Right cardiac atrium (tissue), 5 donors: ENCODE data around the gene SMIM35. TPM values are rescaled to one million over a fixed set of nuclear protein-coding genes. Genes with fewer than 3 reads are reported as not detected.
A peak's percentile ranks its signal among the peaks of the same experiment; 100 is the strongest.

Source experiments
- ATAC-seq, 2 donors: fragments of 200-7000 bp; cut with Tn5 transposase; one replicate each; pipeline versions ENCODE4 v1.8.0 to v1.9.1; 2020; ENCODE audit warnings: moderate library complexity in 2 of 2, mild to moderate bottlenecking in 1 of 2
- DNase-seq, 3 donors: peaks; one replicate each; pipeline ENCODE4 v3.0.0-alpha.2; 2020
- H3K27ac ChIP-seq: one replicate; pipeline ENCODE4 v1.5.1; 2013; ENCODE audit warnings: mild to moderate bottlenecking, low read length, control low read depth, moderate library complexity
- H3K27me3 ChIP-seq: one replicate; pipeline ENCODE4 v1.6.1; 2013; ENCODE audit not compliant: control insufficient read depth, insufficient read depth
- H3K4me1 ChIP-seq: one replicate; pipeline ENCODE4 v1.6.1; 2013; ENCODE audit warnings: low read length; ENCODE audit not compliant: control insufficient read depth, insufficient read depth
- H3K4me3 ChIP-seq: one replicate; pipeline ENCODE4 v1.5.1; 2013; ENCODE audit warnings: low read length, control low read depth
- H3K9me3 ChIP-seq: one replicate; pipeline ENCODE4 v1.6.1; 2013; ENCODE audit warnings: low read length; ENCODE audit not compliant: control insufficient read depth
- WGBS: extraction: QIAGEN DNeasy Blood & Tissue Kit; methylation state at CpG from one replicate; pipeline ENCODE4 v1.1.7; 2013; 5-methylcytosine and 5-hydroxymethylcytosine counted together
- intact Hi-C, 4 donors: fragments of 100-400 bp; cut with DNase I; formaldehyde crosslinking; loops; one replicate each; pipeline versions ENCODE4 v1.11.0 to v1.14.0; 2022 to 2023
- polyA plus RNA-seq: library from polyadenylated mRNA; stranded (reverse); fragments of 200-250 nt; gene quantifications from one replicate; pipeline ENCODE4 v1.2.3, GENCODE V29; 2013
- total RNA-seq, 4 donors: library from RNA; stranded (reverse); fragmentation: NEBNext Ultra II Directional; extraction: Animal tissue kit (Norgen Biotek cat#: 25700); gene quantifications; one replicate each; pipeline ENCODE4 v1.2.1, GENCODE V29; 2021
- donor health status: healthy with polysubstance abuse.
- donor health status: DM: no; HTN: yes; CAD: no.
- donor health status: DM: no; HTN: no; CAD: no.
- donor health status: DM: no; HTN: yes; CAD: no; lungs with severe emphysema.
- donor health status: DM: yes; HTN: yes; CAD: no.

The SMIM35 gene
- total and polyA plus RNA-seq, 5 donors, result not detected

- H3K4me1 ChIP-seq, result no peaks in the 10 kb centered on the region
- ATAC-seq, result no peak
Measured at GRCh38 chr11:117998664-117999353, 88.0 kb downstream of the SMIM35 start.

GRCh38 chr11:117997823-117998579 lies 88.8 kb downstream of the SMIM35 start:
- no peak overlapping the region for H3K27ac ChIP-seq
- no peaks in the 10 kb centered on the region for H3K4me1 ChIP-seq
- DNase-seq (no peak), ATAC-seq (no peak)
- H3K27me3 ChIP-seq, result no peaks in the 10 kb centered on the region
- no peak overlapping the region for H3K4me3 ChIP-seq
- no peaks in the 10 kb centered on the region for H3K9me3 ChIP-seq
- WGBS, result 94% methylated on average over 9 of the region's 9 CpGs
- intact Hi-C loops, result no loop called here

More at GRCh38 chr11:117998664-117999353, 88.0 kb downstream of the SMIM35 start:
- 93% methylated on average over 10 of the region's 10 CpGs for WGBS
- no peaks in the 10 kb centered on the region for H3K9me3 ChIP-seq
- H3K4me3 ChIP-seq, result no peak overlapping the region
- intact Hi-C loops, result no loop called here
- no peaks in the 10 kb centered on the region for H3K27me3 ChIP-seq
- DNase-seq, result no peak
- H3K27ac ChIP-seq, result no peak overlapping the region

- intact Hi-C loops, result no loop called here
- H3K4me3 ChIP-seq, result no peak overlapping the region
- no peaks in the 10 kb centered on the region for H3K9me3 ChIP-seq
- WGBS, result 89% methylated on average over 2 of the region's 2 CpGs
- no peaks in the 10 kb centered on the region for H3K4me1 ChIP-seq
- no peak overlapping the region for H3K27ac ChIP-seq
- ATAC-seq (no peak), DNase-seq (no peak)
- H3K27me3 ChIP-seq, result no peaks in the 10 kb centered on the region
Measured at GRCh38 chr11:117997406-117997805, 89.4 kb downstream of the SMIM35 start.

- H3K27me3 ChIP-seq, result no peaks in the 10 kb centered on the region
- no peak for ATAC-seq
- DNase-seq, result no peak
- 94% methylated on average over 4 of the region's 4 CpGs for WGBS
- H3K9me3 ChIP-seq, result no peaks in the 10 kb centered on the region
- intact Hi-C loops, result no loop called here
- no peak overlapping the region for H3K27ac ChIP-seq
- H3K4me3 ChIP-seq, result no peak overlapping the region
- no peaks in the 10 kb centered on the region for H3K4me1 ChIP-seq
Measured at GRCh38 chr11:117996058-117996457, 90.7 kb downstream of the SMIM35 start.

GRCh38 chr11:117995472-117995871 lies 91.3 kb downstream of the SMIM35 start:
- Histone ChIP-seq H3K4me3 (no peak overlapping the region), H3K27me3 (no peaks in the 10 kb centered on the region), H3K9me3 (no peaks in the 10 kb centered on the region), H3K4me1 (no peaks in the 10 kb centered on the region), H3K27ac (no peak overlapping the region)
- WGBS, result 94% methylated on average over 11 of the region's 11 CpGs
- ATAC-seq (no peak), DNase-seq (no peak)
- intact Hi-C loops, result no loop called here

- no peaks in the 10 kb centered on the region for H3K4me1 ChIP-seq
- WGBS, result 65% methylated on average over 9 of the region's 9 CpGs
- no peaks in the 10 kb centered on the region for H3K27me3 ChIP-seq
- no peak overlapping the region for H3K27ac ChIP-seq
- H3K9me3 ChIP-seq, result no peaks in the 10 kb centered on the region
- intact Hi-C loops, result no loop called here
- H3K4me3 ChIP-seq, result no peak overlapping the region
- ATAC-seq (peak; percentile 66 to 72), DNase-seq (peak; percentile 28 to 81 (median 78))
Measured at GRCh38 chr11:117993988-117994745, 92.6 kb downstream of the SMIM35 start.

- DNase-seq, result no peak
- H3K4me3 ChIP-seq, result no peak overlapping the region
- no peaks in the 10 kb centered on the region for H3K27me3 ChIP-seq
- H3K9me3 ChIP-seq, result no peaks in the 10 kb centered on the region
- ATAC-seq, result no peak
- intact Hi-C loops, result no loop called here
- H3K4me1 ChIP-seq, result no peaks in the 10 kb centered on the region
- WGBS, result 89% methylated on average over 2 of the region's 2 CpGs
- H3K27ac ChIP-seq, result no peak overlapping the region
Measured at GRCh38 chr11:117992620-117993019, 94.1 kb downstream of the SMIM35 start.

GRCh38 chr11:117992136-117992535 lies 94.6 kb downstream of the SMIM35 start:
- intact Hi-C loops, result no loop called here

GRCh38 chr11:117989351-117990102 lies 97.2 kb downstream of the SMIM35 start:
- no peaks in the 10 kb centered on the region for H3K9me3 ChIP-seq
- H3K4me3 ChIP-seq, result no peak overlapping the region
- peak in 1 of 2 donors; percentile 9 for ATAC-seq
- H3K27me3 ChIP-seq, result no peaks in the 10 kb centered on the region
- no peaks in the 10 kb centered on the region for H3K4me1 ChIP-seq
- 88% methylated on average over 13 of the region's 13 CpGs for WGBS
- no peak overlapping the region for H3K27ac ChIP-seq
- peak in 1 of 3 donors; percentile 55 for DNase-seq
- intact Hi-C loops, result no loop called here

More at GRCh38 chr11:117992136-117992535, 94.6 kb downstream of the SMIM35 start:
- H3K9me3 ChIP-seq, result no peaks in the 10 kb centered on the region
- no peak for ATAC-seq
- H3K27me3 ChIP-seq, result no peaks in the 10 kb centered on the region
- no peak overlapping the region for H3K4me3 ChIP-seq
- WGBS, result 77% methylated on average over 4 of the region's 4 CpGs
- no peak overlapping the region for H3K27ac ChIP-seq
- no peak for DNase-seq
- no peaks in the 10 kb centered on the region for H3K4me1 ChIP-seq

- Histone ChIP-seq H3K4me1 (no peaks in the 10 kb centered on the region), H3K4me3 (peak overlapping the region; percentile 52), H3K27ac (peak overlapping the region; percentile 35), H3K27me3 (no peaks in the 10 kb centered on the region), H3K9me3 (no peaks in the 10 kb centered on the region)
- intact Hi-C loops, result no loop called here
- no peak for DNase-seq
- 72% methylated on average over 15 of the region's 15 CpGs for WGBS
- no peak for ATAC-seq
Measured at GRCh38 chr11:117986981-117987574, 99.7 kb downstream of the SMIM35 start.
